Panc1 (cell line): Measurements from ENCODE around the gene PARS2. TPM values are rescaled to one million over a fixed set of nuclear protein-coding genes. Genes with fewer than 3 reads are reported as not detected.
A peak's percentile ranks its signal among the peaks of the same experiment; 100 is the strongest.

Experiments used
- ATAC-seq: fragments of 200-7000 bp; cut with Tn5 transposase; 2 replicates; pipeline ENCODE4 v1.9.1; 2020; ENCODE audit warnings: mild to moderate bottlenecking, moderate library complexity
- BruUV-seq: library from RNA; stranded (reverse); fragments of 400-500 nt; replicated peaks from 2 replicates; lab custom pipeline; 2021; lab: Mats Ljungman, UMichigan
- CTCF ChIA-PET: fragments of 300-600 bp; sonication (Branson Sonifier 250); formaldehyde crosslinking; loops from one replicate; lab custom pipeline; 2022; ENCODE audit warnings: antibody characterized with exemption; lab: Charles Lee
- POLR2A ChIA-PET: fragments of 300-600 bp; sonication (Branson Sonifier 250); formaldehyde crosslinking; loops from one replicate; lab custom pipeline; 2022; ENCODE audit warnings: antibody characterized with exemption; lab: Charles Lee
- DNase-seq: peaks from one replicate; pipeline ENCODE4 v3.0.0-alpha.2; 2010; ENCODE audit warnings: low read depth, low spot score
- H3K27ac ChIP-seq: 2 replicates; pipeline ENCODE4 v1.5.1; 2011; ENCODE audit warnings: mild to moderate bottlenecking, low read length, inconsistent platforms
- H3K27me3 ChIP-seq: fragments of 200-500 bp; sonication (Bioruptor generic); 2 replicates; pipeline ENCODE4 v1.6.0; 2014; ENCODE audit warnings: low read length, inconsistent platforms; ENCODE audit not compliant: control insufficient read depth, insufficient read depth
- H3K36me3 ChIP-seq: fragments of 200-500 bp; sonication (Bioruptor generic); 2 replicates; pipeline ENCODE4 v1.5.1; 2014; ENCODE audit warnings: inconsistent platforms, mild to moderate bottlenecking, low read length, moderate library complexity; ENCODE audit not compliant: control insufficient read depth, insufficient read depth
- H3K4me1 ChIP-seq: 2 replicates; pipeline ENCODE4 v1.5.1; 2011; ENCODE audit warnings: inconsistent platforms, mild to moderate bottlenecking, low read length, moderate library complexity; ENCODE audit not compliant: control insufficient read depth, insufficient read depth
- H3K4me3 ChIP-seq, 2 experiments: 2 replicates each; pipeline ENCODE4 v1.5.1; 2011 to 2012; ENCODE audit warnings: low read depth in 2 of 2, low read length in 2 of 2, mild to moderate bottlenecking in 2 of 2, inconsistent platforms in 1 of 2, moderate library complexity in 1 of 2
- H3K9me3 ChIP-seq: fragments of 200-500 bp; sonication (Bioruptor generic); 2 replicates; pipeline ENCODE4 v1.5.1; 2014; ENCODE audit warnings: low read depth, mild to moderate bottlenecking, inconsistent platforms, low read length, moderate library complexity; ENCODE audit not compliant: control insufficient read depth, insufficient read depth
- CTCF ChIP-seq: fragments of 450-650 bp; IDR thresholded peaks from 2 replicates; pipeline ENCODE4 v1.5.1; 2017; ENCODE audit warnings: mild to moderate bottlenecking
- POLR2AphosphoS5 ChIP-seq: IDR thresholded peaks from 2 replicates; pipeline ENCODE4 v1.6.1; 2012; ENCODE audit warnings: mild to moderate bottlenecking, low read depth, low read length, moderate library complexity
- REST ChIP-seq, 2 experiments: IDR thresholded peaks; 2 replicates each; pipeline ENCODE4 v1.6.1; 2011 to 2012; ENCODE audit warnings: low read depth in 2 of 2, control low read depth in 1 of 2, low read length in 1 of 2, mild to moderate bottlenecking in 1 of 2, moderate library complexity in 1 of 2; ENCODE audit not compliant: insufficient read depth in 1 of 2
- SIN3A ChIP-seq: IDR thresholded peaks from 2 replicates; pipeline ENCODE4 v1.6.1; 2012; ENCODE audit warnings: low read depth, mild to moderate bottlenecking, low read length, moderate library complexity, borderline replicate concordance; ENCODE audit not compliant: insufficient read depth
- TCF7L2 ChIP-seq: IDR thresholded peaks from 2 replicates; pipeline ENCODE4 v1.6.1; 2011; ENCODE audit warnings: mild to moderate bottlenecking, low read depth, low read length, inconsistent platforms
- in situ Hi-C: cut with HindIII; loops from 2 replicates; pipeline ENCODE4 v1.10.0; 2016; ENCODE audit warnings: low sequenced_read_pairs, low pct_unique_long_range_greater_than_20kb
- intact Hi-C: fragments of 100-400 bp; cut with micrococcal nuclease; formaldehyde crosslinking; loops from one replicate; pipeline ENCODE4 v1.10.0; 2022; ENCODE audit not compliant: unreplicated experiment
- total RNA-seq: library from RNA; stranded (reverse); gene quantifications from one replicate; pipeline ENCODE4 v1.2.1, GENCODE V29; 2021; ENCODE audit not compliant: unreplicated experiment

The PARS2 gene
- total RNA-seq, 1 experiment from 2014 or later, result 4.4 TPM

GRCh38 chr1:54792686-54793282, 28.5 kb upstream of the PARS2 start:
- Histone ChIP-seq H3K4me1 (no peaks in the 10 kb centered on the region; the same call in 1 of the 2 replicates), H3K4me3 (no peak overlapping the region), H3K27ac (no peak overlapping the region), H3K9me3 (no peaks in the 10 kb centered on the region), H3K36me3 (no peaks in the 10 kb centered on the region), H3K27me3 (no peaks in the 10 kb centered on the region)
- ATAC-seq (no peak), DNase-seq (no peak)
- TF ChIP-seq POLR2AphosphoS5 (no peak), REST (IDR thresholded peaks at IDR 0.05; ENCODE audit: insufficient read depth in 1 of 2, low read depth in 2 of 2, low read length in 1 of 2) (no peak), TCF7L2 (no peak), SIN3A (no peak), CTCF (no peak)
- in situ Hi-C loops, result no loop called here
- intact Hi-C loops, result loop anchor here (5.0 kb wide), 1 partner anchor 120 kb away; no protein-coding TSS in a partner anchor
- CTCF ChIA-PET, result interaction anchor here (0.5 to 0.7 kb wide), 3 partner anchors 20 to 1340 kb away, joined by 3 to 6 read pairs (median 3); no protein-coding TSS in a partner anchor
- POLR2A ChIA-PET, result no interaction called here
- BruUV-seq, result no TSS peak

GRCh38 chr1:54791880-54792522, 27.7 kb upstream of the PARS2 start:
- Histone ChIP-seq H3K4me3 (no peak overlapping the region), H3K4me1 (no peaks in the 10 kb centered on the region; the same call in 1 of the 2 replicates), H3K27ac (no peak overlapping the region), H3K9me3 (no peaks in the 10 kb centered on the region), H3K27me3 (no peaks in the 10 kb centered on the region), H3K36me3 (no peaks in the 10 kb centered on the region)
- POLR2A ChIA-PET, result no interaction called here
- intact Hi-C loops (loop anchor here (5.0 kb wide), 1 partner anchor 120 kb away; no protein-coding TSS in a partner anchor), in situ Hi-C loops (no loop called here)
- ATAC-seq, result peak; percentile 68
- no peak for TF ChIP-seq REST (IDR thresholded peaks at IDR 0.05; ENCODE audit: insufficient read depth in 1 of 2, low read depth in 2 of 2, low read length in 1 of 2)
- peak; percentile 88 for TF ChIP-seq CTCF
- no peak for DNase-seq
- BruUV-seq, result no TSS peak
- CTCF ChIA-PET, result interaction anchor here (0.5 to 0.8 kb wide), 4 partner anchors 20 to 1339 kb away, joined by 3 to 6 read pairs (median 4); no protein-coding TSS in a partner anchor
